ENCODE measurements around the gene RHAG.

DNA sequence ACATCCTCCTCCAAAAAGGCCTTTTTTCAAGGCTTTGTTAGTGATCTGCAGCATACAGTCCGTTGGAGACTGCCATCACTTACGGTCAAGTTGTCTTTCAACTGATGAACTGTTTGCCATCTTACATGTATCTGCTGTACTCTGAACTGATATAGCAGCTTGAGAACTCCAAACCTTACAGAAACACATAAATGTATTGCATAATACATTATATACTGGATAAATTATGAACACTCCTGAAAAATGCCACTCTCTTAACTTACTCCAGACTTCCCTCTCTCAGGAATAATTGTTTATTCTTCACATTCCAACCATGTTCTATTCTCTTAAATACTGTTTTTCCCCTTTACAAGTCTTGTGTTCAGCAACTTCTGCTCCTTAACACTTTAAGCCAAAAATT, 14.6 kb upstream of the RHAG start:
- TF ChIP-seq, protein P1, sequence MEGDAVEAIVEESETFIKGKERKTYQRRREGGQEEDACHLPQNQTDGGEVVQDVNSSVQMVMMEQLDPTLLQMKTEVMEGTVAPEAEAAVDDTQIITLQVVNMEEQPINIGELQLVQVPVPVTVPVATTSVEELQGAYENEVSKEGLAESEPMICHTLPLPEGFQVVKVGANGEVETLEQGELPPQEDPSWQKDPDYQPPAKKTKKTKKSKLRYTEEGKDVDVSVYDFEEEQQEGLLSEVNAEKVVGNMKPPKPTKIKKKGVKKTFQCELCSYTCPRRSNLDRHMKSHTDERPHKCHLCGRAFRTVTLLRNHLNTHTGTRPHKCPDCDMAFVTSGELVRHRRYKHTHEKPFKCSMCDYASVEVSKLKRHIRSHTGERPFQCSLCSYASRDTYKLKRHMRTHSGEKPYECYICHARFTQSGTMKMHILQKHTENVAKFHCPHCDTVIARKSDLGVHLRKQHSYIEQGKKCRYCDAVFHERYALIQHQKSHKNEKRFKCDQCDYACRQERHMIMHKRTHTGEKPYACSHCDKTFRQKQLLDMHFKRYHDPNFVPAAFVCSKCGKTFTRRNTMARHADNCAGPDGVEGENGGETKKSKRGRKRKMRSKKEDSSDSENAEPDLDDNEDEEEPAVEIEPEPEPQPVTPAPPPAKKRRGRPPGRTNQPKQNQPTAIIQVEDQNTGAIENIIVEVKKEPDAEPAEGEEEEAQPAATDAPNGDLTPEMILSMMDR (IDR thresholded peaks at IDR 0.05): no peak
- TF ChIP-seq POLR2AphosphoS5 (IDR thresholded peaks at IDR 0.05; ENCODE audit: low read depth, low read length): no peak
- TF ChIP-seq, protein P2, sequence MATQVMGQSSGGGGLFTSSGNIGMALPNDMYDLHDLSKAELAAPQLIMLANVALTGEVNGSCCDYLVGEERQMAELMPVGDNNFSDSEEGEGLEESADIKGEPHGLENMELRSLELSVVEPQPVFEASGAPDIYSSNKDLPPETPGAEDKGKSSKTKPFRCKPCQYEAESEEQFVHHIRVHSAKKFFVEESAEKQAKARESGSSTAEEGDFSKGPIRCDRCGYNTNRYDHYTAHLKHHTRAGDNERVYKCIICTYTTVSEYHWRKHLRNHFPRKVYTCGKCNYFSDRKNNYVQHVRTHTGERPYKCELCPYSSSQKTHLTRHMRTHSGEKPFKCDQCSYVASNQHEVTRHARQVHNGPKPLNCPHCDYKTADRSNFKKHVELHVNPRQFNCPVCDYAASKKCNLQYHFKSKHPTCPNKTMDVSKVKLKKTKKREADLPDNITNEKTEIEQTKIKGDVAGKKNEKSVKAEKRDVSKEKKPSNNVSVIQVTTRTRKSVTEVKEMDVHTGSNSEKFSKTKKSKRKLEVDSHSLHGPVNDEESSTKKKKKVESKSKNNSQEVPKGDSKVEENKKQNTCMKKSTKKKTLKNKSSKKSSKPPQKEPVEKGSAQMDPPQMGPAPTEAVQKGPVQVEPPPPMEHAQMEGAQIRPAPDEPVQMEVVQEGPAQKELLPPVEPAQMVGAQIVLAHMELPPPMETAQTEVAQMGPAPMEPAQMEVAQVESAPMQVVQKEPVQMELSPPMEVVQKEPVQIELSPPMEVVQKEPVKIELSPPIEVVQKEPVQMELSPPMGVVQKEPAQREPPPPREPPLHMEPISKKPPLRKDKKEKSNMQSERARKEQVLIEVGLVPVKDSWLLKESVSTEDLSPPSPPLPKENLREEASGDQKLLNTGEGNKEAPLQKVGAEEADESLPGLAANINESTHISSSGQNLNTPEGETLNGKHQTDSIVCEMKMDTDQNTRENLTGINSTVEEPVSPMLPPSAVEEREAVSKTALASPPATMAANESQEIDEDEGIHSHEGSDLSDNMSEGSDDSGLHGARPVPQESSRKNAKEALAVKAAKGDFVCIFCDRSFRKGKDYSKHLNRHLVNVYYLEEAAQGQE (IDR thresholded peaks at IDR 0.05; ENCODE audit: insufficient read depth in 1 of 2, low read depth in 2 of 2, low read length in 1 of 2): no peak
- TF ChIP-seq SIN3A (IDR thresholded peaks at IDR 0.05; ENCODE audit: borderline replicate concordance, insufficient read depth, low read depth, low read length): no peak
